KG1 (cell line): Measurements from ENCODE around the gene GAREM1.

Experiments
- DNase-seq: peaks from one replicate; lab custom pipeline; 2025; lab: John Stamatoyannopoulos, UW

Gene GAREM1

DNA sequence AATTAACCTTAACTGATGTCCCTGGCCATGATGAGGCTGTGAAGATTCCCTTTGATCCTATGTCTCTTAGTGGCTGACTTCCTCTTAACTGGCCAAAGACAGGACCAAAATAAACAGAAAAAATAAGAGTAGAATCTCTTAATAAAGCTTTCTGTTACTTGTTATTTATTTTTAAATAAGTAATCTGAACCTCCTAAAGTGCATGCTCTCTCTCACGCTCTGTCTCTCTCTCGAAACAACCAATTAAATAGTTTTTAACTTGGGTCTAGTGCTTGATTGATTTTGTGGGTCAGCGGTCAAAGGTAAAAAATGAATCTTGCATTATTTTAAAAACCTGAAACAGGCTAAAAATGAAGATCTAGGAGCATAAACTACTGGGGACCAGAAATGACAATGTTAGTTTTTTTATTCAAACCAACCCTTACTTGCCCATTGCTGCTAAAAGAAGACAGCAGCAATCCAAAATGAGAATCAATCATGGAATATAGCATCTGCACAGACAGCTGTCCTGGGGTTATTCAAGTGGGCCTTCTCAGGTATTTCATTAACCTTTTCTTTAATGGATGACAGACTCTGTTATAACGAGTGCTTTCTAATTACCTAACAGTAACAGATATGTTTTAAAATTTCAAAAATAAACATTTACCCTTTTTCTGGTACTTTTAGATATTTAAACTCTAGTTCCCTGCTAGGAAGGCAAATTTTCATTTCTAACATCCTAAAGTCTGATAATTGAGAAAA lies 11.2 kb downstream of the GAREM1 start:
- DNase-seq, result no peak

DNA sequence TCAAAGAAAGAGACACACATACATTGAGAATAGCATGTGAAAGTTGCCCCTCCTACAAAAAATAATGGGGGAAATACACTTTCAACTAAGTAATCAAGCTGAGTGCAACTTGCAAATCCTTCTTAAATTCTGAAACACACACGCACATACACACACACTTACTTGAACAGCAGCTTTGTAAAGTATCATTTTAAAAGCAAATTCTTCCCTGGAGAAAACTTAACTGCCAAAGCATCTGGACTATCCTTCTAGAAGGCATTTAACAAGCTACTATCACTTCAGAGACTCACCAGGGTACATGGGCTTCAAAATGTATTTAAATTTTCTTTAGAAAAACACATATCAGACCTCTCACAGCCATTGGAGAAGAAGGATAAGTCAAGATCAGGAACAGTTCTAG lies 15.3 kb downstream of the GAREM1 start:
- no peak for DNase-seq

DNA sequence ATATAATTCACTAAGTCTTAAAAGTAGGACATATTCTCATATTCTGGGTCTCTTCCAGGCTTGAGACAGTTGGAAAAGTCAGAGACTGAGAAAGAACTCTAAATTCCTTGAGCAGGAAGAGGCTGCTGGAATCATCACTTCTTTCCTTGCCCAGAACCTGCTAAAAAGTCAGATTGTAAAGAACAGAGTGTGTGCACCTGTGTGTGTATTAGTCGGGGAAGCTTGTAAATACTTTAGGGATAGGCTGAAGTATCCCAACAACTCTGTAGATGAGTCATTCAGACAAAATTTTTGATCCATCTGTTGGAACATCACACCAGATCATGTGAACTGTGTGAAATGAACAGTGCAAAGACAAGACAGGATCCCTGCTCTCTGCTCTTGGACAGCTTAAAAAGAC lies 16.1 kb downstream of the GAREM1 start:
- DNase-seq, result no peak

DNA sequence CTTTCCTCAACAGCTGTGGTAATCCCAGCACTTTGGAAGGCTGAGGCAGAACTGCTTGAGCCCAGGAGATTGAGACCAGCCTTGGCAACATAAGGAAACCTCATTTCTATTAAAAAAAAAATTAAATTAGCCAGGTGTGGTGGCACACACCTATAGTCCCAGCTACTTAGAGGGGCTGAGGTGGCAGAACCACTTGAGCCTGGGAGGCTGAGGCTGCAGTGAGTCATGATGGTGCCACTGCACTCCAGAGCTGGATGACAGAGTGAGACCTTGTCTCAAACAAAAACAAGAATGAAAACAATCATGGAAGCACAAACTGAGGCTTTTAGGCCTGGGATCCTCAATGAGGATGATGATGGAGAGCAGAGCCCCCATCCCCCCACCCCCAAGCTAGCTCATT lies 19.8 kb downstream of the GAREM1 start:
- DNase-seq, result no peak

DNA sequence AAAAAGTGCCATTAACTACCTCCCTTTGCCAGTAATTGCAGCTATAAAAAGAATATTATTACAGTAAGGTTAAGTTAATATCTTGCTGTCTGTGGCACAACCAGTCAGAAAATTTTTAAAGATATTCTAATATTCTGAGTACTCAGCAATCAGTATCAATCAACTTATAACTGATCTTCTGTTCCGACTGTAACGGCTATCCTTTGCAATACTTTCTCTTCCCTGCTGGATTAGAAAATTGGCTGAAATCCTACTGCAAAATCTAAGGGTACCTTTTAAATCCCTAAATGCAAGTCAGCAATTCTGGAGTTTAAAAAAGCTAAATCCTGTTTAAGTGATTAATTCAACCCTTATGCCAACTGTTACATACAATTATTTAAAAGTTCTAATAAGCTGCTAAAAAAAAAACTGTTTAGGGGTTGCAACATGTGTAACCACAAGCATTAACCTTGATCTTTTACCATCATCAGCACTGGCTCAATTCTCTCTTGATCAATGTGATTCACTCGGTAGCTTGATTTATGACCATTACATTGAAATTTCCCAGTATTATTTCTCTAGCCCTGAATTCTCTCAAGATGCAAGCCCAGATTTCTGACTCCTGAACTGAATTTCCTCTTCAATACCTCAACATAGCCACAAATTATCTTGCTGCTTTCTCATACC lies 20.5 kb downstream of the GAREM1 start:
- DNase-seq, result no peak

DNA sequence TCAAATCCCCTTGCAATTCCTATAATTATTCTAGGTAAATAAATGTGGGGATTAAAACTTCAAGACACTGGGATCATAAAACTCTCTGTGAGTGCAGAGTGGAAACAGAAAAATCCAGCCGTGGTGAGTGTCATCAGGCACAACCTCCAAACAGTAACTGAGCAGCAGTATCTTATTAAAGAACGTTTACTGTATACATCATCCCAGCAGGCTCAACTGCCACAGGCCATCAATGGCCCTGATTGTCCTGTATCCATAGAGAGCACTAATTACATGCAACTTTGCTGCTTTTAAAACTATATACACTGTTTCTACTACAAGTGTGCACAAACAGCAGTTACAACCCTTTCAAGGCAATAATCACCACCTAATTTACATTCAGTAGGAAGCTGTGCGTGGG lies 23.9 kb downstream of the GAREM1 start:
- no peak for DNase-seq

DNA sequence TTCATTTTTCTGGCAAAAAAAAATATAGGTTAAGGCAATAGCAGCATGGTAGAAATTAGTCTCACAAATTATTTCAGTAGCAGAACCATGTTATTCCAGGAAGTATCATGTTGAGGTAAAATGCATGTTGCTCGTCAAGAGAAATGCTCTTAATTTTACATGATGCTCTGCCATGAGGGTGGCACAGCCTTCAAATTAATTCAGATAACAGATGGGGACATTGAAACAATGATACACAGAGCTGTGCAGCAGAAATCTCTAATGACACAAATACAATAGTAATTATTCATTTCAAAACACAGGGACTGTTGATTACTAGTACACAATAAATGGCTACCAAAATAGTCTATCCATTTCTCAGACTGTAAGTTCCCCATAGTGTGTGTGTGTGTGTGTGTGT lies 24.8 kb downstream of the GAREM1 start:
- no peak for DNase-seq

DNA sequence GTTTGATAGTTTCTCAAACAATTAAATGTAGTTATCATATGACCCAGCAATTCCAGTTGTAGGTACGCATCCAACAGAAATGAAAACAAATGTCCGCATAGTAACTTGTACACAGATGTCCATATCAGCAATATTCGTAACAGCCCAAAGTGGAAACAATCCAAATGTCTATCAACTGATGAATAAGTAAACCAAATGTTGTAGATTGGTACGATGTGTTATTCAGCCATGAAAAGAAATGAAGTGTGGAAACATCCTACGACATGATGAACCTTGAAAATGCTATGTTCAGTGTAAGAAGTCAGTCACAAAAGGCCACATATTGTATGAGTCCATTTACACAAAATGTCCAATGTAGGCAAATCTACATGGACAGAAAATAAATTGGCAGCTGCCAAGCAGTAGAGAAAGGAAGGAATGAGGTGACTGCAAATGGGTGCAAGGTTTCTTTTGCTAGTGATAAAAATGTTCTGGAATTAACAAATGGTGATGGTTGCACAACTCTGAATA lies 26.9 kb downstream of the GAREM1 start:
- no peak for DNase-seq

DNA sequence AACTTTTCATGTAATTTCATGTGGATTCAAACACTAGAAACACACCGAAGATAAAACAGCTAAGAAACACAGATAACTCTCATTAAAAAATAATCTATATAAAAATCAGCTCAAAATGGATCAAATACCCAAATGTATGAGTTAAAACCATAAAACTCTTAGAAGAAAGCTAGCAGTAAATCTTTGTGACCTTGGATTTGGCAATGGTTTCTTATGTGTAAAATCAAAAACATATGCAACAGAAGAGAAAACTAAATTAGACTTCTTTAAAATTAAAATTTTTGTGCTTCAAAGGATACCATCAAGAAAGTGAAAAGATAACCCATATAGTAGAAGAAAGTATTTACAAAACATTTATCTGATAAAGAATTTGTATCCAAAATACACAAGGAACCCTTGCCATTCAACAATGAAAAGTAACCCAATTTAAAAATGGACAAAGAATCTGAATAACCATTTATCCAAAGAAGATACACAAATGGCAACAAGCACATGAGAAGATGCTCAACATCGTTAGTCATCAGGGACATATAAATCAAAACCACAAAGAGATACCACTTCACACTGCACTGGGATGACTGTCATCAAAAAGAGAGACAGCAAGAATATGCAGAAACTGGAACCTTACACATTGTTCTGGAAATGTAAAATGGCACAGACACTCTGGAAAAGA lies 27.5 kb downstream of the GAREM1 start:
- no peak for DNase-seq

DNA sequence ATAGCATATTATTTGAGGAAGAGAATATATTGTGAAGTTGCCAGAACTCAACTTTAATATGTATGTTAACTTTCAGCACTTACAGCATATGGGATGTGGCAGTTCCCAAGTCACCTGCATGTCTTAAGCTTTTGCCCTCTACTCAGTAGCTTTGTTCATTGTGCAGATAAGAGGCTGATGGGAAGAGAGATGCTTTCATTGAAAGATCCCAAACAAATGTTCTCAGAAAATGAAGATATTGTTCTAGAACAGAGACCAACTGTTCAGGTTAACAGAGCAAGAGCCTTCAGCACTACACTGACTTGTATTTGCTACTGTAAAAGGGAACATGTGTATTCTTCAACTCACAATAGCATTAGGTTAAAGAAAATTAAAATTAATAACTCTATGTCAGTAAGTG lies 28.1 kb downstream of the GAREM1 start:
- DNase-seq, result no peak

DNA sequence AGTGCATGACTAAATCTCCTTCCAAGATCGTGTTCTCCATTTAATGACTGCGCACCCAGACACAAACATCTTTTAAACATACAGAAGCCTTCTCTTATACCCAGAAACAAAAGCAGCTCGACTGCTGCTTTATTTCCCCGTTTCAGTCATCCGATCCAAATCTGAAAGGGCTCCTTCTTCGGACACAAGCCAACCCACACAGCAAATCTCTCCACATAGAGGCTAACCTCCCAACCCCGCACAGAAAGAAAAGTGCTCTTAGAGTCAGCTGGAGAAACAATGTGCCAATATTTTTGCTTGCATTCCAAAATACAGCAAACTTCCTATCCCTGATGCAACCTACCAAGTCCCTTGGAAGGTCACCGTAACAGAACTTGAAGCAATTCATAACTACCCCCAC lies 29.1 kb downstream of the GAREM1 start:
- no peak for DNase-seq

DNA sequence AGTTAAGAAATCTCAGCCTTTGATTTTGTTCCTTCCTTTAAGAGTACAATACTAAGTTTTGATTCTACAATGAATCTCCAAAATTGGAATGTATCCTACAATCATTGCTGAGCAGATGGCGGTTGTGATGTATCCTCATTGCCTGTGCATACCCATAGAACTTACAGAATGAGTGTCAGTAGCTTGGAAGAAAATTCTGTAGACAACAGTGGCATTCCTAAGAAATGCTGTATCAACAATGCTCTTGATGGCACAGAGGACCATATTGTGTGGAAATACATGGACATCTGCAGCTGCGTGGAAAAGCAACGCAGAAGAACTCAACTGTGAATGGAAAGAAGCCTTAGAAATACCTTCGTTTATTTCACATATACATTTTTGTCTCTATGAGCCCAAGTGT lies 30.2 kb downstream of the GAREM1 start:
- no peak for DNase-seq

DNA sequence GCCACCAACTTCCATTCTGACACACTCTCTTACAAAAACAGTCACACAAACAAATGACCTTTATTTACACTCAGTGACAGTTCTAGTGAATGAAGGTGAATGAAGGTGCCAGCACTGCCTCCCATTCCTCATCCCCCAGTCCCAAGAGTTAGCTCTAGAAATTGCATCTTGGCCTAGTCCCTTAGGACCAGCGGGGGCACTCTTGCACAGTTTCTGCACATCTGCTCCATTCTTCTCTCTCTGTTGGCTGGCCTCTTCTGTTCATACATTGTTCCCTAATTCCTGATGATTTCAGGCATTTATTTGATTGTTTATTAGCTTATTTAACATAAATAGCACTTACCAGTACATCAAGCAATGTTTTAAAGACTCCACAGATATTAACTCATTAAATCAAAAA lies 30.9 kb downstream of the GAREM1 start:
- DNase-seq, result no peak

DNA sequence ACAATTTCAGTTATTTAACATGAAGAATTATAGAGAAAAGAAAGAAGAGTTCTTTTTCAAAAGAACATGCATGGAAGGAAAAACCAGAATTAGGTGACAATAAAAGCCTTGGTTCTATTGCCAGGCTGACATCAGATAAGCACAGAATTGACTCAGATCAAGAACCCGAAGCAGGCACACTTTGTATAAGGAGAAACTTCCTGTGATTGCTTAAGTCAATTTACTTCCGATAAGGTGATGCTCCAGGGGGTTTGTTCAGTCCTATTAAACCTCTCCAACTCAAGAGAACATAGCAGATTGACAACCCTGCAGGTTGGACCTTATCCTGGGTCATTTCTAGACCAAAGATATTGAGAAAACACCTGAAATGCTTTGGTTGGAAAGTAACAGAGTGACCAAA lies 31.4 kb downstream of the GAREM1 start:
- DNase-seq, result no peak

DNA sequence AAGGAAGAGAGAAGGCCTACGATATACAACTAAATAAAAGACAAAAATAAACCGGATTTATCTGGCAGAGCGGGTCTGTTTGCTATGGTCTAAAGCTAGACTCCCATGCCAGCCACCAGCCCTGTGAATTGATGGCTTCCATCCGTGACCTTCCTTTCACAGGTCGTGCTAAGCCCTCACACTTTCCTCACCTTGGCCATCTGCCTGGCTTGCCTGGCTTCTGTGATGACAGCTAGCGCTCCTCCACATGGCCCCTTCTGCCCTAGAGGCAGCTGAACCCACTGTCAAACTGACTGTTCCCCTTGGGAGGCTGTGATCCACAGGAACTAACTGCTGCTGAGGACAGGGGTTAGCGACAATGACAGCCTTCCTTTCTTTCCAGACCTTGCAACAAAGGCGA lies 32.5 kb downstream of the GAREM1 start:
- DNase-seq, result no peak

DNA sequence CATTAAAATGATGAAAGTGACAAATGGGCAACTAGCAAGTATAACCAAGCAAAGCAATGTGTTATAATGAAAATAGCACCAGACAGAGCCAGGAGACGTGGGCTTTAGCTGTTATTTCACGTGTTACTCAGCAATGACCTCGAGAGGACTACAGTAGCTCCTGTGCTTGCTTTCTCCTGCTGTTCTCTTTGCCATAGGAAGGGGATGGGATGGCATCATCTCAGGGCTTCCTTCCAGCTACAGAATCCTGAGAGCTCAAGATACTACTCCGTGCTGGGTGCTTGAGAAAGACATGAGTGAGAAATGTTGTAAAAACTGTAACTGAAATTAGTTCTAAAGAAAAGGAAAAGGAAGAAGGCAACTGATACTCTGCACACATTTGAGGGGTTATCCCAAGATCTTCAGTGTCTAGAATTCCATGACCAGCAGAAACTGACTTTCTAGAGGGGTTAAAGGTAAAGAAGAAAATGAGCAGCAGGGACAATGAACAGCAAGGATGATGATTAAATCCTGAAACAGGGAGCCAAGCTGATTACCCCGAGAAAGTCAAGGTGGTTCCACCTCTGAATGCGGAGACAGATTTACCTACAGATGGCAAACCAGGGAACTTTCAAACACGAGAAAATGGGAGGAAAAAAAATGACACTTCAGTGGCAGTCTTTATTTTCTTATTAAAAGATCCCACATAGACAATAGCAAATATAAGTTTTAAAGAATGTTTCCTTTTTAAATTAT lies 33.4 kb downstream of the GAREM1 start:
- no peak for DNase-seq

DNA sequence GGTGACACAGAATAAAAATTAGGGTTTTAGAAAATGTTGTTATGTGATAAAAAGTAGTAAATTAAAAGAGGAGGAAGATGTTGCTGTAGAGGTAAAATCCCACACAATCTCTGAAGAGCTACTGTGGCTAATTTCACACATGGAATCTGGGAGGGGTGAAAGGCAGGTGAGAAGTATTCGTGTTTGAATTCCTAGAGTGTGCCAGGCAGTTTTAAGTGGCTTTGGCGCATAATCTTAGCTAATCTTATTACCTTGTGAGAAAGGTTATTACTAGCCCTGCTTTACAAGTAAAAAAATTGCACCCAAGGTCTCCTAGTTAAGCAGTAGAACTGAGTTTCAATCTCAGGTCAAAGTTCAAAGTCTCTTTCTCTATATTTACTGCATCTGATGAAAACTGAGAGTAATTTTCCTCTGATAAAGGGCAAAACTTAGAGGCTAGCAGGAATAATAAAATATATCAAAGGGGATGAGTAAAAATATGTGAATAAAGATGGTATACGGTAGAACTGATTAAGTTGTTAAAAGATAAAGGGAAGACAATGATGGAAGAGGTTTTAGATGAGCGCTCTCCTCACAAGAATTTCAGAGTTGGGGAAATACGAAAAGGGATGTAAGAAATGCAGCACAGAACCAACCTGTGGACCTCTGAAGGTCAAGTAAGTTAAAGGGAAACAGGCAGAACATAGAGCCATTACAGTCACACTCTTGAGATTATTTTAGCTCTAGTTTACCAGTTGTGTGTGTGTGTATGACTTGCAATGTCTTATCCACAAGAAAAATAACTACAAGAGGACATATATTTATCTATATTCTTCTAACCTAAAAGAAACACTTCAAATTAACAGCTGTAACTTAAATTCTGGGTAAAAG lies 34.8 kb downstream of the GAREM1 start:
- no peak for DNase-seq

DNA sequence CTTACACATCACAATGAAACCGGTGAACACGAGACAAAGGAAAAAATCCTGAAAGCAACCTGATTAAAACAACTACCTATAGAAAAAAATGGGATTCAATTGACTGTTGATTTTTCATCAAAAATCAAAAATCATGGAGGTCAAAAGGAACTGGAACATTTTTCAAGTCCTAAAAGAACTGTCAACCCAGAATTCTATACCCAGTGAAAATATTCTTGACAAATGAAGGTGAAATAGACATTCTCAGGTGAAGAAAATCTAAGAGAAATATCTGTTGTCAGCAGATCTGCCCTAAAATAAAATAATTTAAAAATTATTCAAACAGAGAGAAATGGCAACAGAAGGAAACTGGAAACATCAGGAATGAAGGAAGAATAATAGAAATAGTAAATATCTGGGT lies 38.9 kb downstream of the GAREM1 start:
- DNase-seq, result no peak

DNA sequence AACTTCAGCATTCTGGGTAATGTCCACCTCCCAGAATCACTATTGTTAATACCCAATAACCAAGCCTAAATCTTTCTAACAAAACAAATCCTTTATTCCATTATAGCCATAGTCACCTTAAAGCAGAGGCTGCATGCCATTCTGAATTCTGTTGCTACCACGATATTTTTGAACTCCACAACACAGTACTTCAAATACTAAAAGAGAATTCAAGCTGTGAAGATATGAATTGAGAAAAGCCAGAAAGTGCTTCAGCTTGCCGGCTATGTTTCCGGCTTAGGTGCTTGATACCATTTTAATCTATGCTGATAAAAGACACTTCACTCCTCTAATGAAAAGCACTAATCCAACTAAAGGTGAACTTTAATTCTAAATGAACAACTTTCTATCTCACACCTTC lies 41.3 kb downstream of the GAREM1 start:
- DNase-seq, result no peak

DNA sequence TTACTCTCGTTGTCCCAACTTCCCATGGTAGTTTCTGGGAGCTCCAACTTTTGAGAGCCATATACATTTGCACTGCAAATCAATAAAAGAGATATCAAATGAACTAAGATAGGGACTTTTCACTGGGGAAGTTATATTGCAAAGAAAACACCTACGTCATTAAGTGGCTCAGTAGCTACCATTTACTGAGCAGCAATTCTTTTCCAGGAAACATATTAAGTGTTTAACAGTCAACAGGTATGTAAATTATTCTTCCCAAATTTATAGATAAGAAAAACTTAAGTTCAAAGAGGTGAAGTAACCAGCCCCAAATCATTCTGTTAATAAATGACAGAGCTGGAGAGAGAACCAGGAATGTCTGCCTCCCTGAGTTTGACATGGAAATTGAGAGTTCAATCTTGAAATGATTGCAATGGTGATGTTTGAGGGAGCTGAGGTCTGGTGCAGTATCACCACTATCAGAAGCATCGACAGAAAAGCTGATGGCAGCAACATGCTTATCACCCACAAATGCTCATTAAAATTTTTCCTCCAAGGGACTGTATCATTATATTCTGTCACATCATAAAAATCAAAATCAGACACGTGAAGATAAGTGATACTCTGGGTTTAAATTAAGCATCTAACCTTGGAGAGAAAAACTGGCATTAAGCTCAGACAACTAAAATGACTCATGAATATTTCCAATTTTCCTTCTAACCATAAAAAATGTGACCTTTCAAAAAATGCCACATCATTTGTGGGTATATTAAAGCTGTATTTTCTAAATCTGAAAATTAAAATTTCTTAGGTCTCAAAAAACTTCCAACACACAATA lies 43.4 kb downstream of the GAREM1 start:
- DNase-seq, result no peak

DNA sequence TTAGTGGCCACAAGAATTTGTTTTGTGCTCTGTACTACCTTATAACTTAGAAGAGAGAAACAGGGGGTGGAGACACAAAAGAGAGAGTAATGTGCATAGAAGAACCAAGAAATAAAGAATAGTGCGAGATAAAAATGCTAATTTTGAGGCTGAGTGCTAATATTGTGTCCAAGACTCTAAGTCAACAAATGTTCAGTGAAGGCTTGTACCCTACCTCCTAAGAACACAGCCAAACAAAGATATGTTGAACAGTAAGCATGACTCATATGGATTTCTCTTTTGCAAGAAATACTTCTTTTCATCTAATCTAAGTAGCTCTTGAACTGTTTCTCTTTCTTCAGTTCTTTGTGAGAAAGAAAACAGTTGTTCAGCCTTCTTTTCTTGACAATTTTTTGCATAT lies 45.2 kb downstream of the GAREM1 start:
- DNase-seq, result no peak
